Spleen (tissue), 11 donors: ENCODE measurements around the gene CAPN11. TPM values are rescaled to one million over a fixed set of nuclear protein-coding genes. Genes with fewer than 3 reads are reported as not detected.
A peak's percentile ranks its signal among the peaks of the same experiment; 100 is the strongest.

Experiments
- DNase-seq: peaks from one replicate; pipeline ENCODE4 v3.0.0-alpha.2; 2020
- H3K27ac ChIP-seq, 8 donors: fragments of 200-600 bp; sonication (generic) in 7 of 8; 1 replicate in 4 of 8; 2 replicates in 4 of 8; pipeline versions ENCODE4 v1.5.0 to v1.8.0; 2016 to 2021; ENCODE audit warnings: inconsistent platforms in 4 of 8, mild to moderate bottlenecking in 4 of 8, moderate library complexity in 1 of 8
- H3K27me3 ChIP-seq, 7 donors: fragments of 200-600 bp; sonication (generic) in 6 of 7; replicated peaks in 1 of 7; 1 replicate in 4 of 7; 2 replicates in 3 of 7; pipeline versions ENCODE4 v1.5.0 to v1.8.0; 2016 to 2021; ENCODE audit warnings: inconsistent platforms in 3 of 7, mild to moderate bottlenecking in 1 of 7
- H3K36me3 ChIP-seq, 6 donors: fragments of 200-600 bp; sonication (generic) in 5 of 6; 1 replicate in 4 of 6; 2 replicates in 2 of 6; pipeline versions ENCODE4 v1.5.0 to v1.8.0; 2016 to 2021; ENCODE audit warnings: inconsistent platforms in 2 of 6
- H3K4me1 ChIP-seq, 6 donors: fragments of 200-600 bp; sonication (generic) in 5 of 6; 1 replicate in 3 of 6; 2 replicates in 3 of 6; pipeline versions ENCODE4 v1.5.0 to v1.8.0; 2016 to 2021; ENCODE audit warnings: inconsistent platforms in 3 of 6
- H3K4me3 ChIP-seq, 8 donors: fragments of 200-600 bp; sonication (generic) in 7 of 8; 1 replicate in 4 of 8; 2 replicates in 4 of 8; pipeline versions ENCODE4 v1.5.0 to v1.8.0; 2016 to 2021; ENCODE audit warnings: inconsistent platforms in 4 of 8, mild to moderate bottlenecking in 4 of 8, moderate library complexity in 2 of 8
- H3K9me3 ChIP-seq, 8 donors: fragments of 200-600 bp; sonication (generic) in 7 of 8; 1 replicate in 4 of 8; 2 replicates in 4 of 8; pipeline versions ENCODE4 v1.5.0 to v1.8.0; 2016 to 2021; ENCODE audit warnings: inconsistent platforms in 4 of 8
- POLR2A ChIP-seq, 3 donors: fragments of 450-650 bp; IDR thresholded peaks; one replicate each; pipeline ENCODE4 v1.5.1; 2017; ENCODE audit warnings: antibody characterized with exemption in 3 of 3, mild to moderate bottlenecking in 1 of 3
- POLR2AphosphoS5 ChIP-seq, 3 donors: sonication (generic); formaldehyde crosslinking; IDR thresholded peaks; one replicate each; pipeline ENCODE4 v1.5.1; 2017; ENCODE audit warnings: antibody characterized with exemption in 3 of 3
- WGBS, 5 donors: extraction: QIAGEN DNeasy Blood & Tissue Kit in 3 of 5; methylation state at CpG; one replicate each; pipeline versions ENCODE4 v1.1.5 to v1.1.7; 2013 to 2018; 5-methylcytosine and 5-hydroxymethylcytosine counted together
- intact Hi-C: fragments of 100-400 bp; cut with DNase I; formaldehyde crosslinking; loops from one replicate; pipeline ENCODE4 v1.15.0; 2023; ENCODE audit warnings: low total_unique reads
- polyA plus RNA-seq, 3 donors: library from polyadenylated mRNA; stranded (reverse); fragments of 200-250 nt; gene quantifications; one replicate each; pipeline ENCODE4 v1.2.1, GENCODE V29; 2013
- total RNA-seq, 7 donors: library from RNA; depleted of rRNA in 3 of 7; stranded (reverse); fragments of >200 nt in 3 of 7; fragmentation: NEBNext Ultra II Directional in 4 of 7; extraction: Animal tissue kit (Norgen Biotek cat#: 25700) in 4 of 7; gene quantifications; one replicate each; pipeline versions ENCODE4 v1.1.0 to v1.2.1, GENCODE V29; 2016 to 2021
- TF ChIP-seq, protein P1 (sequence below), 11 experiments: fragments of 200-600 bp in 7 of 11; fragments of 450-650 bp in 4 of 11; sonication (generic) in 4 of 11; IDR thresholded peaks in 8 of 11; conservative IDR thresholded peaks in 3 of 11; 1 replicate in 7 of 11; 2 replicates in 4 of 11; pipeline versions ENCODE4 v1.4.0 to v1.8.0; 2016 to 2021; ENCODE audit warnings: antibody characterized with exemption in 11 of 11, inconsistent platforms in 4 of 11, mild to moderate bottlenecking in 1 of 11
- donor health status: healthy with polysubstance abuse.
- donor health status: DM: no; HTN: no; CAD: no; lungs with moderate emphysema.
- donor health status: DM: no; HTN: no; CAD: no.
- donor health status: Bipolar disorder and iron deficiency.
- donor health status: healthy.
- donor health status: DM: no; HTN: no; CAD: no.
- donor health status: DM: yes; HTN: yes; CAD: no.

CAPN11 gene
- total and polyA plus RNA-seq, 10 donors = 0.12 to 0.26 (median 0.17) TPM; not detected in 3

- H3K27ac ChIP-seq = no peak overlapping the region
- H3K4me3 ChIP-seq = no peak overlapping the region
- peaks cover 0 to 4% (median 2%) of the 10 kb centered on the region in 6 donors for H3K4me1 ChIP-seq
- DNase-seq = peak; percentile 29
- TF ChIP-seq POLR2AphosphoS5 (IDR thresholded peaks at IDR 0.05) (no peak), POLR2A (IDR thresholded peaks at IDR 0.05) (no peak)
- TF ChIP-seq, protein P1, sequence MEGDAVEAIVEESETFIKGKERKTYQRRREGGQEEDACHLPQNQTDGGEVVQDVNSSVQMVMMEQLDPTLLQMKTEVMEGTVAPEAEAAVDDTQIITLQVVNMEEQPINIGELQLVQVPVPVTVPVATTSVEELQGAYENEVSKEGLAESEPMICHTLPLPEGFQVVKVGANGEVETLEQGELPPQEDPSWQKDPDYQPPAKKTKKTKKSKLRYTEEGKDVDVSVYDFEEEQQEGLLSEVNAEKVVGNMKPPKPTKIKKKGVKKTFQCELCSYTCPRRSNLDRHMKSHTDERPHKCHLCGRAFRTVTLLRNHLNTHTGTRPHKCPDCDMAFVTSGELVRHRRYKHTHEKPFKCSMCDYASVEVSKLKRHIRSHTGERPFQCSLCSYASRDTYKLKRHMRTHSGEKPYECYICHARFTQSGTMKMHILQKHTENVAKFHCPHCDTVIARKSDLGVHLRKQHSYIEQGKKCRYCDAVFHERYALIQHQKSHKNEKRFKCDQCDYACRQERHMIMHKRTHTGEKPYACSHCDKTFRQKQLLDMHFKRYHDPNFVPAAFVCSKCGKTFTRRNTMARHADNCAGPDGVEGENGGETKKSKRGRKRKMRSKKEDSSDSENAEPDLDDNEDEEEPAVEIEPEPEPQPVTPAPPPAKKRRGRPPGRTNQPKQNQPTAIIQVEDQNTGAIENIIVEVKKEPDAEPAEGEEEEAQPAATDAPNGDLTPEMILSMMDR (IDR thresholded peaks at IDR 0.05 in 8 of 11, conservative IDR thresholded peaks at IDR 0.05 in 3 of 11) = no peak
- intact Hi-C loops = no loop called here
- H3K36me3 ChIP-seq = peaks cover 0 to 87% (median 35%) of the 10 kb centered on the region in 6 donors
- no peaks in the 10 kb centered on the region for H3K27me3 ChIP-seq
- WGBS, 5 donors = 92 to 97% (median 93%) methylated on average over 10 of the region's 10 CpGs
- H3K9me3 ChIP-seq = no peaks in the 10 kb centered on the region
Measured at GRCh38 chr6:44146685-44147084, 11.9 kb upstream of the CAPN11 start.

- H3K9me3 ChIP-seq = no peaks in the 10 kb centered on the region
- WGBS, 5 donors = 73 to 100% (median 95%) methylated on average over 5 to 7 of the region's 7 CpGs
- H3K27me3 ChIP-seq = no peaks in the 10 kb centered on the region
- H3K4me3 ChIP-seq = no peak overlapping the region
- peak; percentile 58 for DNase-seq
- intact Hi-C loops = no loop called here
- no peak overlapping the region for H3K27ac ChIP-seq
- TF ChIP-seq POLR2AphosphoS5 (IDR thresholded peaks at IDR 0.05) = no peak
- TF ChIP-seq, protein P1 (IDR thresholded peaks at IDR 0.05 in 8 of 11, conservative IDR thresholded peaks at IDR 0.05 in 3 of 11) = no peak
- no peak for TF ChIP-seq POLR2A (IDR thresholded peaks at IDR 0.05)
- peaks cover 0 to 82% (median 35%) of the 10 kb centered on the region in 6 donors for H3K36me3 ChIP-seq
- H3K4me1 ChIP-seq = peaks cover 0 to 10% (median 3%) of the 10 kb centered on the region in 6 donors
Measured at GRCh38 chr6:44147256-44147655, 11.4 kb upstream of the CAPN11 start.

DNA sequence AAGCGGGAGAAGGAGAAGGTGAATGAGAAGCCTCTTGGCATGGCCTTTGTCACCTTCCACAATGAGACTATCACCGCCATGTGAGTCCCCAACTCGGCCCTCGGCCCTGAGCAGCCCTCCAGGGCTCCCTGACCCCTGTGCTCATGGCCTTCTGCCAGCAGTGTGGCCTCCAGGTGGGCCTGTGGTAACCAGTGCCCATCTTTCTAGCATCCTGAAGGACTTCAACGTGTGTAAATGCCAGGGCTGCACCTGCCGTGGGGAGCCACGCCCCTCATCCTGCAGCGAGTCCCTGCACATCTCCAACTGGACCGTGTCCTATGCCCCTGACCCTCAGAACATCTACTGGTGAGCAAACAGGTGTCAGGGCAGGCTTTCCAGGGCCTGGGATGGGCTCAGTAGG, 10.3 kb upstream of the CAPN11 start:
- no peak for DNase-seq
- H3K27me3 ChIP-seq = no peaks in the 10 kb centered on the region
- peaks cover 0 to 87% (median 37%) of the 10 kb centered on the region in 6 donors for H3K36me3 ChIP-seq
- TF ChIP-seq POLR2AphosphoS5 (IDR thresholded peaks at IDR 0.05) (no peak), POLR2A (IDR thresholded peaks at IDR 0.05) (no peak)
- TF ChIP-seq, protein P1 (IDR thresholded peaks at IDR 0.05 in 8 of 11, conservative IDR thresholded peaks at IDR 0.05 in 3 of 11) = no peak
- no peak overlapping the region for H3K27ac ChIP-seq
- H3K4me1 ChIP-seq = peaks cover 0 to 10% (median 3%) of the 10 kb centered on the region in 6 donors
- no peak overlapping the region for H3K4me3 ChIP-seq
- WGBS, 5 donors = 84 to 95% (median 91%) methylated on average over 7 to 9 of the region's 9 CpGs
- intact Hi-C loops = no loop called here
- H3K9me3 ChIP-seq = no peaks in the 10 kb centered on the region

- no peak for DNase-seq
- Histone ChIP-seq H3K36me3 (peaks cover 0 to 82% (median 34%) of the 10 kb centered on the region in 6 donors), H3K27me3 (no peaks in the 10 kb centered on the region), H3K4me3 (no peak overlapping the region), H3K4me1 (peaks cover 0 to 10% (median 3%) of the 10 kb centered on the region in 6 donors), H3K27ac (no peak overlapping the region), H3K9me3 (no peaks in the 10 kb centered on the region)
- intact Hi-C loops = no loop called here
- TF ChIP-seq, protein P1 (IDR thresholded peaks at IDR 0.05 in 8 of 11, conservative IDR thresholded peaks at IDR 0.05 in 3 of 11) = no peak
- no peak for TF ChIP-seq POLR2A (IDR thresholded peaks at IDR 0.05)
- TF ChIP-seq POLR2AphosphoS5 (IDR thresholded peaks at IDR 0.05) = no peak
- WGBS, 5 donors = 75 to 94% (median 92%) methylated on average over 7 of the region's 7 CpGs
Measured at GRCh38 chr6:44149369-44150012, 9.1 kb upstream of the CAPN11 start.
